ENCODE measurements around the gene SKIC3. TPM values are rescaled to one million over a fixed set of nuclear protein-coding genes. Genes with fewer than 3 reads are reported as not detected.

The SKIC3 gene
- 46.0 TPM for polyA plus RNA-seq

DNA sequence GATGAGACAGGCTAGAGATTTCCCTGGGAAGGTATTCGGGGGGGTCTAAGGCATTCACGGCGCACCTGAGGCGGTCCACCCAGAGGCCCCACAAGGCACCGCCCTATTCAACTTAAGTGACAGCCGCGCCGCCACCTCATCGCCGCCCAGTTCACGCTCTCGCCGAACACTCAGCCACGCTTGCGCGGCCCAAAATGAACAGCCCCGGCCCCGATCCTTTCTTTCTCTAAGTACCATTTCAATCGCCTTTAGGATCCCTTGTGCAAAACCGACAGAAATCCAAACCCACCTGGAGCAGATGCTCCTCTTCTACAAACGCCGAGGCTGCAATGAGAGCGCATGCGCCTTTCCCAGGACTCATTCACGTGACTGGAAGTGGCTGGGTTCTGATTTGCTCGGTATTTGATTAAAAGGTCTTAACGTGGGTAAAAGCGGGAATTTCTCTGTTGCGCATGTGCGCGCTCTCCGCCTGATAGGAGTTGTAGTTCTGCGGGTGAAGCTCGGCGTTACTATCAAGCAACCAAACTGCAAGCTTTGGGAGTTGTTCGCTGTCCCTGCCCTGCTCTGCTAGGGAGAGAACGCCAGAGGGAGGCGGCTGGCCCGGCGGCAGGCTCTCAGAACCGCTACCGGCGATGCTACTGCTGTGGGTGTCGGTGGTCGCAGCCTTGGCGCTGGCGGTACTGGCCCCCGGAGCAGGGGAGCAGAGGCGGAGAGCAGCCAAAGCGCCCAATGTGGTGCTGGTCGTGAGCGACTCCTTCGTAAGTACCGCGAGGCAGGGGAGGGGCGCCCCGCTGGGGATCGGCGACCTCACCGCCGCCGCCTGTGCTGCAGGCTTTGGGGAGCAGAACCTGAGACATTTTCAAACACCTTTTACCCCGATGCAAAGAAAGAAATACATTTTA lies at the start of gene SKIC3, which contains the start of gene ARSK:
Gene SKIC3, minus strand, starts transcription at position 331 of the 902 bp plus-strand sequence. CDS start 7,827 bp downstream, outside the sequence.
Gene ARSK, plus strand, starts transcription at position 455 of the 902 bp plus-strand sequence. Its CDS starts 178 bp downstream, at position 633.
- peak within 1 kb of the TSS; percentile 82 to 99 (median 93) for H3K27ac Mint-ChIP-seq
- peak within 1 kb of the TSS; percentile 94 to 98 (median 98) for H3K4me3 Mint-ChIP-seq
- H3K27me3 Mint-ChIP-seq: no peaks in the 10 kb centered on the region
- H3K9me3 Mint-ChIP-seq: no peaks in the 10 kb centered on the region
- H3K36me3 Mint-ChIP-seq: peaks cover 7% of the 10 kb centered on the region
- H3K4me1 Mint-ChIP-seq: peaks cover 23 to 39% (median 26%) of the 10 kb centered on the region in 3 donors

GRCh38 chr5:95600557-95600956 lies 45.8 kb upstream of the SKIC3 start:
- Mint-ChIP-seq H3K27me3 (no peaks in the 10 kb centered on the region), H3K36me3 (peaks cover 2% of the 10 kb centered on the region), H3K9me3 (no peaks in the 10 kb centered on the region), H3K4me3 (no peak overlapping the region), H3K27ac (no peak overlapping the region), H3K4me1 (peaks cover 0 to 5% (median 0%) of the 10 kb centered on the region in 3 donors)

DNA sequence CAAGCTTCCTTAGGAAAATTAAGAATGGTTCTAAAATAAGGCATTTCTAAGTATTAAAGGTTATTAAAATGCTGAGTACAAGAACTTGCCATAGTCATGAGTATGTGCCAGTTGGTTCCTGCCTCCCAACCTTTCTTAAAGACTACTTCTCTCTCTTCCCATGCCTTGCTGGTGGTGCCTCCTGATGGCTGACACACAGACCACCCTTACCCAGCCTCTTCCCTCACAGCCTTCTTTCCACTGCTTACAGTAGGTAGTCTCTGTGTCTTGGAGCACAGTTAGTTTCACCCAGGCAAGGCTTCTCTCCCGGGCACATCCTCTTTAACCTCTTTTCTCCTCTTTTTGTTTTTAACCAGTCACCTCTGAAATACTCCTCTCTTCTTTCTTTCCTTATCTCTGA lies 44.5 kb upstream of the SKIC3 start:
- Mint-ChIP-seq H3K27me3 (no peaks in the 10 kb centered on the region), H3K9me3 (no peaks in the 10 kb centered on the region), H3K36me3 (peaks cover 4% of the 10 kb centered on the region), H3K4me1 (peaks cover 0 to 4% (median 0%) of the 10 kb centered on the region in 3 donors), H3K4me3 (peak overlapping the region in 1 of 4 donors; percentile 19), H3K27ac (no peak overlapping the region)

DNA sequence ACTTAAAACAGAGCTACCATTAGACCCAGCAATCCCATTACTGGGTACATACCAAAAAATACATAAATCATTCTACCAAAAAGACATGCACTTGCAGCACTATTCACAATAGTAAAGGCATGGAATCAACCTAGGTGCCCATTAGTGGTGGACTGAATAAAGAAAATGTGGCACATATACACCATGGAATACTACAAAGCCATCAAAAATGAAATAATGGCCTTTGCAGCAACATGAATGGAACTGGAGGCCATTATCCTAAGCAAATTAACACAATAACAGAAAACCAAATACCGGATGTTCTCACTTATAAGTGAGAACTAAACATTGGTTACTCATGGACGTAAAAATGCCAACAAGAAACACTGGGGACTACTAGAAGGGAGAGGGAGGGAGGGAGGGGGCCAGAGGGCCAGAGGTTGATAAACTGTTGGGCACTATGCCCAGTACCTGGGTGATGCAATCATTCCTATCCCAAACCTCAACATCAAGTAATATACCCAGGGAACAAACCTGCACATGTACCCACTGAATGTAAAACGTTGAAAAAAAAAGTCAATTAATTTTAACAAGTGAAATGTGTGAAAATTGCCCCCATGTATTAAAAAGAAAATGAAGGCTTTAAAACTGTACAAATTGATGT lies 40.6 kb upstream of the SKIC3 start:
- H3K4me3 Mint-ChIP-seq: no peak overlapping the region
- H3K27me3 Mint-ChIP-seq: no peaks in the 10 kb centered on the region
- peaks cover 2% of the 10 kb centered on the region for H3K36me3 Mint-ChIP-seq
- H3K4me1 Mint-ChIP-seq: peaks cover 0 to 5% (median 4%) of the 10 kb centered on the region in 3 donors
- H3K9me3 Mint-ChIP-seq: no peaks in the 10 kb centered on the region
- no peak overlapping the region for H3K27ac Mint-ChIP-seq

- Mint-ChIP-seq H3K9me3 (peaks cover 0 to 2% (median 0%) of the 10 kb centered on the region in 3 donors), H3K36me3 (peaks cover 6% of the 10 kb centered on the region), H3K4me1 (peaks cover 3 to 5% (median 4%) of the 10 kb centered on the region in 3 donors), H3K4me3 (no peak overlapping the region), H3K27ac (no peak overlapping the region), H3K27me3 (no peaks in the 10 kb centered on the region)
Measured at GRCh38 chr5:95591490-95591901, 36.7 kb upstream of the SKIC3 start.

DNA sequence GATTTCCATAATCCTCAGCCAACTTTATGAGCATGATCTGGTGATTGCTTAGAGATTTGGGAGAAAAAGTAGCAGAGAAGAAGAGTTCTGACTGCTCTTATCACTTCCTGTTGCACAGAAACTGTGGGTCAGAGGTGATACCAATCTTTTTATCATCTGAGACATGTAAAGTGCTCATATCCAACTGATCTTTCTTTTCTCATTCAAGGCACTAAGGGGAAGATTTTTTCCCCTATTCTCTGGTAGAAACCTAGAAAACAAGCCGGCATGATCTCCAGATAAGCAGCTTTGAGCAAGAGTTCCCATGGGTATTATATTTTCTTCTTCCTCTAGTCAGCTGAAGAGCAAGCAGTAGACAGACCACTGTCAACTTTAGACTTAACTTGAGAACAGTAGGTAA lies 36.1 kb upstream of the SKIC3 start:
- H3K4me1 Mint-ChIP-seq: peaks cover 3 to 5% (median 4%) of the 10 kb centered on the region in 3 donors
- peaks cover 0 to 2% (median 0%) of the 10 kb centered on the region in 3 donors for H3K9me3 Mint-ChIP-seq
- H3K27me3 Mint-ChIP-seq: no peaks in the 10 kb centered on the region
- H3K36me3 Mint-ChIP-seq: peaks cover 6% of the 10 kb centered on the region
- H3K27ac Mint-ChIP-seq: peak overlapping the region in 1 of 3 donors; percentile 24
- no peak overlapping the region for H3K4me3 Mint-ChIP-seq

DNA sequence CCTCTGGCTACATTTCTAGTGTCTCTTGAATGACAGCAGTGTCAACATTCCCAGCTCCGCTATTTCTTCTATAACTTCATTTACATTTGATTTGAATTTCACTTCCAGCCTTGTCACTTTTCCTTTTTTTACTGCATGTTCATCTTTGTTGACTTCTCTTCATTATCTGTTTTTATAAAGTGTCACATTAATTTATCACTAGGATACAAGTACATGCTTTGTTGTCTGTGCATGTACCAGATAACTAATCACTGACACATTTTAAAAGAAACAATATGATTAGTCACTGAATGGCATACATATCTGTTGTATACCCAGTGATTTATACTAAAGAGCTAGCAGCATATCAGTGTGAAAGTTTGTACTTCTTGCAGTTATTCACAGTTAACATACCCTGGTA lies 29.2 kb upstream of the SKIC3 start:
- Mint-ChIP-seq H3K9me3 (peaks cover 0 to 2% (median 0%) of the 10 kb centered on the region in 3 donors), H3K4me3 (no peak overlapping the region)

DNA sequence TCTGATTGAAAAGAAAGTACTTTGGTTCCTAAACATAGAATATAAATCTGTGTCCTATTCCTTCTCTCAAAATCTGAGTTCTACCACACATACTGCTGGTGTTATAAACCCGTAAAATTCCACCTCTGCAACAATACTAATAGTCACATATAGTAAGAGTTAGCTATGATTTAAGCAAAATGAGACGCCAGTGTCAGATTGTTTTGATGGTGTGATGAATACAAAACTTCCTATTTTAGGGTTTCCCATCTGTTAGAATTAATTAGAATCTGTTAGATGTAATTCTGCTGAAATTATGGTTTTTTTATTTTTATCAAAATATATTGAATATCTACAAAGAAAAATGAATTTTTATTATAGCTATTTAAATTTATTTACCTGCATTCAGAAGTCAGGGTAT lies 26.8 kb upstream of the SKIC3 start:
- no peak overlapping the region for H3K27ac Mint-ChIP-seq
- H3K4me1 Mint-ChIP-seq: no peaks in the 10 kb centered on the region
- H3K36me3 Mint-ChIP-seq: peaks cover 15% of the 10 kb centered on the region
- H3K9me3 Mint-ChIP-seq: no peaks in the 10 kb centered on the region
- H3K4me3 Mint-ChIP-seq: no peak overlapping the region
- H3K27me3 Mint-ChIP-seq: no peaks in the 10 kb centered on the region

More for the DNA sequence above, 29.2 kb upstream of the SKIC3 start:
- H3K27me3 Mint-ChIP-seq: no peaks in the 10 kb centered on the region
- H3K36me3 Mint-ChIP-seq: peaks cover 15% of the 10 kb centered on the region
- no peaks in the 10 kb centered on the region for H3K4me1 Mint-ChIP-seq
- no peak overlapping the region for H3K27ac Mint-ChIP-seq

GRCh38 chr5:95572016-95572415 lies 17.2 kb upstream of the SKIC3 start:
- H3K9me3 Mint-ChIP-seq: peaks cover 0 to 5% (median 2%) of the 10 kb centered on the region in 3 donors
- no peak overlapping the region for H3K27ac Mint-ChIP-seq
- H3K27me3 Mint-ChIP-seq: no peaks in the 10 kb centered on the region
- peaks cover 18% of the 10 kb centered on the region for H3K36me3 Mint-ChIP-seq
- H3K4me3 Mint-ChIP-seq: no peak overlapping the region
- H3K4me1 Mint-ChIP-seq: peaks cover 0 to 2% (median 0%) of the 10 kb centered on the region in 3 donors

GRCh38 chr5:95565280-95565920 lies 10.6 kb upstream of the SKIC3 start:
- Mint-ChIP-seq H3K4me1 (peaks cover 0 to 7% (median 0%) of the 10 kb centered on the region in 3 donors), H3K27ac (no peak overlapping the region)

DNA sequence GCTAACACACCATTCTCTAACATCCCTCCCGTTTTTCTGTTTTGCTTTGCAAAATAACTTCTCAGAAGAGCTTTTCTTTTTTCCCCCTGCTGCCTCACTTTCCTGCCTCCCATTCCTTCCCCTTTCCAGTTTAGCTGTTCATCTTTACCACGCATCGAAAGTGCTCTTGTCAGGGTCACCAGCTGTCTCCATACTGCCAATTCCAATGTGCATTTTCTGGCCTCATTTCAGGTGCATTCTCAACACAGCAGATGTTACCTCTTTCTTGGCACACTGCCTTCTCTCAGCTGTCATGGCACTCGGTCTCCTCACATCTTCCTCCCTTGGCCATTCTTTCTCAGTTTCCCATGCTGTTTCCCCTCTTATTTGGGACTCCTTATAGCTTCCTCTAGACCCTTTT lies 9.7 kb upstream of the SKIC3 start:
- H3K27ac Mint-ChIP-seq: no peak overlapping the region
- no peaks in the 10 kb centered on the region for H3K27me3 Mint-ChIP-seq
- peaks cover 8% of the 10 kb centered on the region for H3K36me3 Mint-ChIP-seq
- no peaks in the 10 kb centered on the region for H3K9me3 Mint-ChIP-seq
- H3K4me3 Mint-ChIP-seq: peak overlapping the region in 1 of 4 donors; percentile 7
- peaks cover 0 to 7% (median 0%) of the 10 kb centered on the region in 3 donors for H3K4me1 Mint-ChIP-seq

More at GRCh38 chr5:95565280-95565920, 10.6 kb upstream of the SKIC3 start:
- Mint-ChIP-seq H3K36me3 (peaks cover 8% of the 10 kb centered on the region), H3K9me3 (no peaks in the 10 kb centered on the region), H3K4me3 (no peak overlapping the region), H3K27me3 (no peaks in the 10 kb centered on the region)

GRCh38 chr5:95563367-95563766 lies 8.6 kb upstream of the SKIC3 start:
- peak overlapping the region in 1 of 3 donors; percentile 27 for H3K27ac Mint-ChIP-seq
- no peaks in the 10 kb centered on the region for H3K9me3 Mint-ChIP-seq
- H3K4me3 Mint-ChIP-seq: no peak overlapping the region
- peaks cover 0 to 7% (median 0%) of the 10 kb centered on the region in 3 donors for H3K4me1 Mint-ChIP-seq
- H3K27me3 Mint-ChIP-seq: no peaks in the 10 kb centered on the region
- peaks cover 6% of the 10 kb centered on the region for H3K36me3 Mint-ChIP-seq

- H3K27ac Mint-ChIP-seq: no peak overlapping the region
- H3K9me3 Mint-ChIP-seq: no peaks in the 10 kb centered on the region
- peaks cover 0 to 7% (median 2%) of the 10 kb centered on the region in 3 donors for H3K4me1 Mint-ChIP-seq
- no peaks in the 10 kb centered on the region for H3K27me3 Mint-ChIP-seq
- peak overlapping the region in 1 of 4 donors; percentile 58 for H3K4me3 Mint-ChIP-seq
- H3K36me3 Mint-ChIP-seq: peaks cover 4% of the 10 kb centered on the region
Measured at GRCh38 chr5:95562282-95562681, 7.5 kb upstream of the SKIC3 start.

DNA sequence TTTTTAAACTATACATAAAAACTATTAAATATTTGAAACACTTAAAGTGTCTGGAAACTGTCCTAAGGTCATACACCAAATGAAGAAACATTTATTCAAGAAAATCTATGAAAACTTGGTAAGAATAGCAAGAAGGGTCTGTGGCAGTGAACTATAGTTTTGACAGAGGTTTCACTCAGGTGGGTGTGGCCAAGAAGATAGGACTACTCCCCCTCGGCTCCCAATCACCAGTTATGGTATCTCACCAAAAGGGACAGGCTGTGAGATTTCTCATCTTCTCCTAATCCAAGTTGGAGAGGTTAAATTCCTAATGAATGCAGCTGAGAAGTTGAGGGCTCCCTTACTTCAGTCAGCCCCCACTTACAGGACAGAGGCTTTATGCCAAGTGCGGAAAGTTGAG lies 3.1 kb upstream of the SKIC3 start:
- Mint-ChIP-seq H3K36me3 (peaks cover 3% of the 10 kb centered on the region), H3K4me1 (peaks cover 13 to 26% (median 14%) of the 10 kb centered on the region in 3 donors), H3K9me3 (no peaks in the 10 kb centered on the region), H3K4me3 (no peak overlapping the region), H3K27me3 (no peaks in the 10 kb centered on the region), H3K27ac (peak overlapping the region in 1 of 3 donors; percentile 9)
